Brain microvascular endothelial cell (primary cell): ENCODE data around the gene TATDN2.

Experiments used
- DNase-seq: peaks from one replicate; pipeline ENCODE4 v3.0.0-alpha.2; 2020
- H3K27ac ChIP-seq: fragments of 250-450 bp; sonication (Bioruptor Pico); 2 replicates; pipeline ENCODE4 v1.5.1; 2020; ENCODE audit warnings: mild to moderate bottlenecking, moderate library complexity
- H3K27me3 ChIP-seq: fragments of 250-450 bp; sonication (Bioruptor Pico); replicated peaks from 2 replicates; pipeline ENCODE4 v1.5.1; 2020; ENCODE audit warnings: mild to moderate bottlenecking
- H3K36me3 ChIP-seq: fragments of 250-450 bp; sonication (Bioruptor Pico); replicated peaks from 2 replicates; pipeline ENCODE4 v1.5.1; 2020; ENCODE audit warnings: mild to moderate bottlenecking
- H3K4me3 ChIP-seq: 2 replicates; pipeline ENCODE4 v1.5.1; 2011; ENCODE audit warnings: low read depth, mild to moderate bottlenecking, control low read depth, low read length, moderate library complexity
- in situ Hi-C: cut with HindIII; loops from 2 replicates; pipeline ENCODE4 v1.10.0; 2017; ENCODE audit warnings: low sequenced_read_pairs, low pct_ligation_motif_present
- TF ChIP-seq, protein P1 (sequence below): IDR thresholded peaks from 2 replicates; pipeline ENCODE4 v1.5.1; 2011; ENCODE audit warnings: low read depth, mild to moderate bottlenecking, moderate library complexity, low read length, control low read depth, inconsistent platforms; ENCODE audit errors: missing control alignments

TATDN2 gene

DNA sequence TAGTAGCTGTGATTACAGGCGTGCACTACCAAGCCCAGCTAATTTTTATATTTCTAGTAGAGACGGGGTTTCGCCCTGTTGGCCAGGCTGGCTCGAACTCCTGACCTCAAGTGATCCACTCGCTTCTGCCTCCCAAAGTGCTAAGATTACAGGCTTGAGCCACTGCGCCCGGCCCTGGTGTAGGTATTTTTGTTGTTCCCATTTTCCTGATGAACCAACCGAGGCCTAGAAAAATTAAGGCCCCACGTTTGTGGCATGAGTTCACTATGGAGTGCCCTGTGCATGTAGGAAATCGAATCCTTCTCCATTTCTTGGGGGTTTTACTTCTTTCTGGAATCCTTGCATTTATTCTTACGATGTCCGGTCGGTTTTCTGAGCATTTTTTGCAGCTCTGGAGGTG lies 14.3 kb upstream of the TATDN2 start:
- Histone ChIP-seq H3K27me3 (no peaks in the 10 kb centered on the region), H3K36me3 (peaks cover 7% of the 10 kb centered on the region), H3K27ac (no peak overlapping the region), H3K4me3 (no peak overlapping the region)
- in situ Hi-C loops: no loop called here
- TF ChIP-seq, protein P1, sequence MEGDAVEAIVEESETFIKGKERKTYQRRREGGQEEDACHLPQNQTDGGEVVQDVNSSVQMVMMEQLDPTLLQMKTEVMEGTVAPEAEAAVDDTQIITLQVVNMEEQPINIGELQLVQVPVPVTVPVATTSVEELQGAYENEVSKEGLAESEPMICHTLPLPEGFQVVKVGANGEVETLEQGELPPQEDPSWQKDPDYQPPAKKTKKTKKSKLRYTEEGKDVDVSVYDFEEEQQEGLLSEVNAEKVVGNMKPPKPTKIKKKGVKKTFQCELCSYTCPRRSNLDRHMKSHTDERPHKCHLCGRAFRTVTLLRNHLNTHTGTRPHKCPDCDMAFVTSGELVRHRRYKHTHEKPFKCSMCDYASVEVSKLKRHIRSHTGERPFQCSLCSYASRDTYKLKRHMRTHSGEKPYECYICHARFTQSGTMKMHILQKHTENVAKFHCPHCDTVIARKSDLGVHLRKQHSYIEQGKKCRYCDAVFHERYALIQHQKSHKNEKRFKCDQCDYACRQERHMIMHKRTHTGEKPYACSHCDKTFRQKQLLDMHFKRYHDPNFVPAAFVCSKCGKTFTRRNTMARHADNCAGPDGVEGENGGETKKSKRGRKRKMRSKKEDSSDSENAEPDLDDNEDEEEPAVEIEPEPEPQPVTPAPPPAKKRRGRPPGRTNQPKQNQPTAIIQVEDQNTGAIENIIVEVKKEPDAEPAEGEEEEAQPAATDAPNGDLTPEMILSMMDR: no peak
- DNase-seq: no peak

DNA sequence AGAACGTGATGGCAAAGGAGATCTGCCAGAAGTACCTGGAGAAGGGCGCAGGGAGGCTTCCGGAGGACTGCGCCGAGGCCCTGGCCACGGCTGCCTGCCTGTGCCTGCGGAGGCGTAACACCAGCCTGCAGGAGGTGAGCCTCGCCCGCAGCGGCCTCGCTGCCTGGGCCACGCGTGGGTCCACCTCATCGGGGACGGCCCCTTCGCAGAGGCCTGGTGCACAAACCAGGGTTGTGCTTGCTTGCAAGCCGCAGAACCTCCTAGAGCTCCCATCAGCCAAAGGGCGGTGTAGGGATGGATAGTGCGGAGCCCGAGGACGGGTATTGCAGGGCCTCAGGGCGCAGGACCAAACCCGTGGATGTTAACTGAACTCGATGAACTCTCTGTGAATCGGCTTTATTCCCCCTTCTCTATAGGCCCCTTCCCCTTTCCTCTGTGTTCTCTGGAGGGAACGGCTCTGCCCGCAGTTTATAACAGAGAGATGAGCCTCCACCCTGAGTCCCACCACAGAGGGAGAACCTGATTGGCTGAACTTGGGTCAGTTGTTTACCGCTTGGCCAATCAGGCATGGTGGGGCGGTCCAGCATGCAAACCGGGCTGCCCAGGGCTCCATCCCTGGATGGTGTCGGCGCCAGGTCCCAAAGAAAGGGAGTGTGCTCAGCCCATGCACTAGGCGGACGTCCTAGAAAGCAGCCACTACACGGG lies 13.6 kb upstream of the TATDN2 start:
- H3K27me3 ChIP-seq: no peaks in the 10 kb centered on the region
- no peak overlapping the region for H3K27ac ChIP-seq
- H3K4me3 ChIP-seq: no peak overlapping the region
- peaks cover 9% of the 10 kb centered on the region for H3K36me3 ChIP-seq
- in situ Hi-C loops: no loop called here
- no peak for DNase-seq
- TF ChIP-seq, protein P1: no peak

DNA sequence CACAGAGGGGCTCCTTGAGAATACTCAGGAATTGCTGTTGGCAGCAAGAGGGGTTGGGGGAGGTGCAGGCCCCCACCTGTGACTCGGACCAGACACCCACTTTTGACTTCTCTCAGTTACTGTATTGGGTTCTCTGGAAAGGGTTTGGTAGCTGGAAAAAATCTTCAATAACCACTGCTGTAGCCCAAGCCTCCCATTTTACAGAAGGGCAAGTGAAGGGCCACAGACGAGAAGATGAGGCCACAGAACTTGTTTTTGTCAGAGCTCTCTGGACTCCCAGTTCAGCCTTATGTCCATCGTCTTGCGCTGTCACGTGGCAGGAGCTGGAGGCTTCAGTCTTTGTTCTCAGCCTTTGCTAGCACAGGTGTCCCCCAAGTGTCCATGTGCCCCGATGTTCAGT lies 12.7 kb upstream of the TATDN2 start:
- in situ Hi-C loops: no loop called here
- Histone ChIP-seq H3K27ac (no peak overlapping the region), H3K4me3 (no peak overlapping the region), H3K27me3 (no peaks in the 10 kb centered on the region), H3K36me3 (peaks cover 9% of the 10 kb centered on the region)
- TF ChIP-seq, protein P1: no peak
- no peak for DNase-seq

DNA sequence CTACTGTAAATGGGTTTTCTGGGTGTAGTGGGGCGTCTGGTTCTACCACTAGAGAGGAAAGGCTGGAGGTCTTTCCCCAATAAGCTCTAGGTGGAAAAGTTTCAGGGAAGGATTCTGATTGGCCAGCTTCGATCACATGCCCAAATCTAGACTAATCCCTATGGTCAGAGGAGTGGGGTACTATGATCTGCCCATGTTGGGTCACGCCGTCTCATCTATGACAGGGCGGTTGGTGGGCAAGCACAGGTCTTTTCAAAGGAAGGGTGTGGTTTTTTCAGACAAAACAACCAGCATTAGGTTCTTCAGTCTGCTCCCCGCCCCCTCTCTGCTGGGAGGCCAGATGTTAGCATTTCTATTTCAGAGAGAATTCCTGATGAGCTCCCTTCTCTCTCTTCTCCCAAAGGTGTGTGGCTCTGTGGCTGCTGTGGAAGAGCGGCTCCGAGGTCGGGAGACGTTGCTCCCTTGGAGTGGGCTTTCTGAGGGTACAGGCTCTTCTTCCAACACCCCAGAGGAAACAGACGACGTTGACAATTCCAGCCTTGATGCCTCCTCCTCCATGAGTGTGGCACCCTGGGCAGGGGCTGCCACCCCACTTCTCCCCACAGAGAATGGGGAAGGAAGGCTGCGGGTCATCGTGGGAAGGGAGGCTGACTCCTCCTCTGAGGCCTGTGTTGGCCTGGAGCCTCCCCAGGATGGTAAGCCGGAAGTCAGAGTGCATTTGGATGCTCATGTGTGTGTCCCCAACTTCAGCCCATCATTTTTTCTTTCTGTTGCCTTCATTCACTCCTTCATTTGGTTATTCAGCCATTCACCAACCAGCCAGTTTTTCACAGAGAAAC lies 9.7 kb upstream of the TATDN2 start:
- no peak overlapping the region for H3K27ac ChIP-seq
- no peaks in the 10 kb centered on the region for H3K27me3 ChIP-seq
- TF ChIP-seq, protein P1: no peak
- in situ Hi-C loops: no loop called here
- DNase-seq: no peak
- no peak overlapping the region for H3K4me3 ChIP-seq
- peaks cover 9% of the 10 kb centered on the region for H3K36me3 ChIP-seq

DNA sequence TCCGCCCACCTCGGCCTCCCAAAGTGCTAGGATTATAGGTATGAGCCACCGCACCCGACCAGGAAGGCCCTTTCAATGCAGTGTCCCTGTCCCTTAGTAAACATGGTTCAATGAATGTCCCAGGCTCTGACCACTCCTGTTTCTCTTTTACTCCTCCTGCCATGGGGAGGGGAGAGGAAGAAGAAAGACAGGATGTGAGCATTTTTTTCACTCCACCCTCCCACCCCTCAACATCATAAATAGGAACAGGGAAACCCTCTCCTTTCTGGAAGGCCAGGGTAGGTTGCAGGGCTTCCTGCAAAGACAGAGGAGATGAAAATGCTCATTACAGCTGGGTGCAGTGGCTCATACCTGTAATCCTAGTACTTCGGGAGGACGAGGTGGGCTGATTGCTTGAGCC lies 7.5 kb upstream of the TATDN2 start:
- in situ Hi-C loops: no loop called here
- TF ChIP-seq, protein P1: no peak
- H3K4me3 ChIP-seq: no peak overlapping the region
- H3K27ac ChIP-seq: no peak overlapping the region
- H3K36me3 ChIP-seq: peaks cover 3% of the 10 kb centered on the region
- H3K27me3 ChIP-seq: no peaks in the 10 kb centered on the region
- DNase-seq: no peak
